Measurements from ENCODE around the gene DENND2D. TPM values are rescaled to one million over a fixed set of nuclear protein-coding genes. Genes with fewer than 3 reads are reported as not detected.
A peak's percentile ranks its signal among the peaks of the same experiment; 100 is the strongest.

DENND2D gene
- total RNA-seq, 1 donor from 2014 or later: 1.2 TPM

DNA sequence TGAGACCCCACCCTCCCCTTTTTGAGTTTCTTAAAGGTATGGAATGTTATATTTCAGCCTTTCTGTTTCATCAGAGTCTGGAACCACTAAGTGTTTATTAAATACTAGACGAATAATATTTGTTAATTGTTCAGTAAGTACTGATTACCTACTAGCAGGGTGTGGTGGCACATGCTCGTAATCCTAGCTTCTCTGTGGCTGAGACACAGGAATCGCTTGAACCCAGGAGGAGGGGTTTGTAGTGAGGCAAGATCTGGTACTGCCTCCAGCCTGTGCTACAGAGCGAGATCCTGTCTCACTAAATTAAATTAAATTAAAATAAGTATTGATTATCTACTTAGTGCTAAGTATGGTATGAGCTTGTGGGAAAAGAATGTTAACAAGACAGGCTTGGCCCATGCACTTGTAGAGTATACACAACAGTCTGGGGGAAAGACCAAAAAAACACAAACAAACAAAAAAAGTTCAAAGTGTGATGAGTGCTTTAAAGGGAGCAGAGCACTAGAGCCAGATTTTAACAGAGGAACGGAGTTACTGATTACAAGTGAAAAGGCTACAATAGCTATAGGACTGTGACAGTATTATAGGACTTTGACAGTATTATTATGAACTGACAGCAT lies 58.0 kb downstream of the DENND2D start:
- FAIRE-seq: no peak
- DNase-seq (ENCODE audit: low spot score in 2 of 2): no peak

DNA sequence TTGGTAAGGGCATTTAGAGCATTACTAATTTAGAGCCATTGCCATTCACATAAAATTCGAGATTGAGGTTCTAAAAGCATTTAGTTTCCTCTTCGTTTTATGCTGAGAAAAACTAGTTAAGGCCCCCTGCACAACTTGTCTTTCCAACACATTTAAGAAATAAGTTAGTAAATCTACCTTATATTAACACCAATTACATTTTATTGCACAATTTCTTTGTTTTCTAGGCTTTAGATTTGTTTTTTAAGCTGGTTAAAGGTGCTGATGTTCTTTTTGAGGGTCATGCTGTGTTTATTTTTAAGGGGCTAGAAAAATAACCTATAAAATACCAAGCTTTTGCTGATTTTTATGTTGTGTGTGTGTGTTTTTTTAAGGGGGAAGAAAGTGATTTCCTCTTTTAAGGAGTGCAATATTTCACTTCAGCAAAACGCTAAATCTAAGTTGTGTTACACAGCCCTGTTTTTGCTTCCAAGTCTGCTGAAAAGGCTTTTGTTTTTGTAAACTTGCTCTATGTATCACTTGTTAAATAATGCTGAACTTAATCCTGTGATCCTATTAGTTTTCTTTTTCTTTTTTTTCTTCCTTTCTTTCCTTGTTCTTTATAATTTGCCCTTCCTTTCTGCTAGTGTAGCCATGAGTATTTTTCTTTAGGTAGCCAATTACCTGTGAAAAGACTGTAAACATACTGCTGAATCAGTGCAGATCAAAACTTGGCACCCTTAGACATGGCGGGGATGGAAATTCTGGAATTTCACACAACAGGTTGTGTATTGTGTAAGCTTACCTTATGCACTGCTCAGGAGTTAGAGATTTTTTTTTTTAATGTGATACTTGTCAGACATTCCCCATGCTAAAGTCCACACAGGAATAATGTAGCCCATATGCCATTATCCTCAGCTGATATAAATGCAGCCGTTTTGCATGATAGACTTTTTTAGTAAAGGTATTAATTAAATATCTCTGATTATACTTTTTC lies 58.9 kb downstream of the DENND2D start:
- DNase-seq (ENCODE audit: low spot score in 2 of 2) (no peak), FAIRE-seq (no peak)

- DNase-seq (ENCODE audit: low spot score in 2 of 2) (no peak), FAIRE-seq (no peak)
Measured at GRCh38 chr1:111140680-111140967, 59.8 kb downstream of the DENND2D start.

- DNase-seq (ENCODE audit: low spot score in 2 of 2) (peak; percentile 84 to 88), FAIRE-seq (no peak)
Measured at GRCh38 chr1:111139956-111140679, 60.3 kb downstream of the DENND2D start, which contains the start of the genes CEPT1 and DRAM2. CEPT1 (plus strand) TSS chr1:111140223; CDS start chr1:111147715, 7,492 bp downstream. DRAM2 (minus strand) TSS chr1:111140093; CDS start chr1:111131554, 8,539 bp downstream.

- DNase-seq (ENCODE audit: low spot score in 2 of 2) (peak; percentile 31 to 45), FAIRE-seq (no peak)
Measured at GRCh38 chr1:111139324-111139955, 61.0 kb downstream of the DENND2D start.

Small RNA genes lying within 50 kb of the gene (small RNA-seq; reads per million reads assigned to genes)
- gene AL355816.1: not detected

Other genes starting within 250 kb of the DENND2D start
- gene LRIF1, start 236.7 kb downstream of the DENND2D start, total RNA-seq: 20.8 TPM
- gene DRAM2, start 60.6 kb downstream of the DENND2D start, total RNA-seq: 42.0 TPM
- gene CEPT1, start 60.4 kb downstream of the DENND2D start, total RNA-seq: 47.7 TPM
- gene CHI3L2, start 27.1 kb upstream of the DENND2D start, total RNA-seq: 0.41 TPM
- gene CHIA, start 90.2 kb upstream of the DENND2D start, total RNA-seq: not detected
- 0.41 TPM for gene OVGP1, start 227.1 kb upstream of the DENND2D start, total RNA-seq
- gene WDR77, start 248.6 kb upstream of the DENND2D start, total RNA-seq: 20.8 TPM
- 254 TPM for gene ATP5PB, start 248.8 kb upstream of the DENND2D start, total RNA-seq

All from frontal cortex (tissue), 4 donors.